Keratinocyte (primary cell): Measurements from ENCODE around the gene HSPA4L. TPM values are rescaled to one million over a fixed set of nuclear protein-coding genes. Genes with fewer than 3 reads are reported as not detected.

Source experiments
- DNase-seq: peaks from one replicate; pipeline ENCODE4 v3.0.0-alpha.2; 2011; ENCODE audit warnings: low read depth, missing footprints, low spot score
- FAIRE-seq: peaks from 2 replicates; lab custom pipeline; 2011; peaks lifted over from hg19 to GRCh38; lab: Jason Lieb, UNC
- H2AFZ ChIP-seq: 2 replicates; pipeline ENCODE4 v1.6.0; 2012; ENCODE audit warnings: low read length, control low read depth, inconsistent platforms; ENCODE audit not compliant: control insufficient read depth
- H3K27ac ChIP-seq: 2 replicates; pipeline ENCODE4 v1.5.1; 2011; ENCODE audit warnings: low read length; ENCODE audit not compliant: control insufficient read depth, insufficient read depth
- H3K27me3 ChIP-seq: 3 replicates; pipeline ENCODE4 v1.6.0; 2011; ENCODE audit warnings: low read length; ENCODE audit not compliant: control insufficient read depth, insufficient read depth; ENCODE audit errors: extremely low read depth
- H3K36me3 ChIP-seq, 2 experiments: 2 replicates in 1 of 2; 3 replicates in 1 of 2; pipeline ENCODE4 v1.5.1; 2011; ENCODE audit warnings: low read length in 2 of 2, mild to moderate bottlenecking in 1 of 2; ENCODE audit not compliant: control insufficient read depth in 2 of 2, insufficient read depth in 2 of 2; ENCODE audit errors: extremely low read depth in 1 of 2
- H3K4me1 ChIP-seq: 3 replicates; pipeline ENCODE4 v1.5.1; 2011; ENCODE audit warnings: low read length; ENCODE audit not compliant: control insufficient read depth, insufficient read depth; ENCODE audit errors: extremely low read depth
- H3K4me2 ChIP-seq: 3 replicates; pipeline ENCODE4 v1.6.0; 2011; ENCODE audit warnings: low read depth, low read length; ENCODE audit not compliant: control insufficient read depth, insufficient read depth; ENCODE audit errors: extremely low read depth
- H3K4me3 ChIP-seq, 3 experiments: fragments of 200-600 bp in 1 of 3; sonication (generic) in 1 of 3; 2 replicates in 2 of 3; 3 replicates in 1 of 3; pipeline ENCODE4 v1.5.1; 2011 to 2016; ENCODE audit warnings: low read length in 3 of 3, mild to moderate bottlenecking in 3 of 3, control low read depth in 2 of 3, inconsistent platforms in 1 of 3, low read depth in 1 of 3, mixed read lengths in 1 of 3, mixed run types in 1 of 3, moderate library complexity in 1 of 3; ENCODE audit not compliant: control insufficient read depth in 2 of 3, insufficient read depth in 2 of 3; ENCODE audit errors: extremely low read depth in 1 of 3
- H3K79me2 ChIP-seq: 2 replicates; pipeline ENCODE4 v1.6.0; 2012; ENCODE audit warnings: low read length; ENCODE audit not compliant: control insufficient read depth, insufficient read depth
- H3K9ac ChIP-seq: 3 replicates; pipeline ENCODE4 v1.6.0; 2011; ENCODE audit warnings: low read length; ENCODE audit not compliant: control insufficient read depth, insufficient read depth; ENCODE audit errors: extremely low read depth
- H3K9me1 ChIP-seq: 3 replicates; pipeline ENCODE4 v1.6.0; 2011; ENCODE audit warnings: low read length; ENCODE audit not compliant: control insufficient read depth, insufficient read depth; ENCODE audit errors: extremely low read depth
- H3K9me3 ChIP-seq: 2 replicates; pipeline ENCODE4 v1.5.1; 2012; ENCODE audit warnings: low read depth, low read length; ENCODE audit not compliant: control insufficient read depth
- H4K20me1 ChIP-seq: 3 replicates; pipeline ENCODE4 v1.6.0; 2011; ENCODE audit warnings: low read length; ENCODE audit not compliant: control insufficient read depth, insufficient read depth; ENCODE audit errors: extremely low read depth
- EZH2 ChIP-seq: IDR thresholded peaks from one replicate; pipeline ENCODE4 v1.6.1; 2012; ENCODE audit warnings: inconsistent platforms, mild to moderate bottlenecking, low read length, moderate library complexity
- dilution Hi-C: fragments of 300-500 bp; cut with MboI; formaldehyde crosslinking; loops from one replicate; pipeline ENCODE4 v1.7.0; 2020; ENCODE audit warnings: low sequenced_read_pairs; ENCODE audit not compliant: extremely low pct_ligation_motif_present
- polyA plus RNA-seq, 5 experiments: library from polyadenylated mRNA; depleted of rRNA in 3 of 5; stranded (reverse) in 3 of 5; stranded (forward) in 1 of 5; unstranded in 1 of 5; fragments of >200 nt; gene quantifications; 1 replicate in 1 of 5; 2 replicates in 3 of 5; 3 replicates in 1 of 5; pipeline versions ENCODE4 v1.2.1 to v1.2.3, GENCODE V29; 2011 to 2012; ENCODE audit warnings: missing spikeins in 2 of 5, low read depth in 1 of 5, low replicate concordance in 1 of 5
- TF ChIP-seq, protein P1 (sequence below), 3 experiments: IDR thresholded peaks in 1 of 3; conservative IDR thresholded peaks in 1 of 3; optimal IDR thresholded peaks in 1 of 3; 2 replicates in 2 of 3; 3 replicates in 1 of 3; pipeline versions ENCODE3 to v1.5.1; 2011; ENCODE audit warnings: low read length in 3 of 3, mild to moderate bottlenecking in 3 of 3, moderate library complexity in 2 of 3, control low read depth in 1 of 3, inconsistent platforms in 1 of 3; ENCODE audit not compliant: insufficient read depth in 2 of 3; ENCODE audit errors: extremely low read depth in 1 of 3

The HSPA4L gene
- polyA plus RNA-seq, 1 donor (not counting 4 experiments of a cell fraction or from before 2014, with no cell fraction given), result 25.4 TPM

DNA sequence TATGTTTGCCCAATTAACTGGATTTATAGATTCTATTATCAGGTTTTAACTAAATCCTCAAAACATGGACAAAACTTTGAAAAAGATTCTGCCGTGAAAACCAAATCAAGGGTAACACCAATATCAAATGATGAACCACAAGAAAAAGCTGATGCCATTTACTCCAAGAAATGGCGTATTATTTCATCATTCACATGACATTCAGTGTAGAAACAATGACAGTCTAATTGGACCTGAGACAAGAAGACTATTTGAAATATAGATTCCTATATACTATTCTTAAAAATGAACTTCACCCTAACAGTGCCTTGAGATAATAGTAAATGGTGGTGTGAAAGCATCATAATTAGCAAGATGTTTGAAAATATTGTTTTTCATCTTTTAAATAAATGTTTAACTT is 47.1 kb upstream of the HSPA4L start:
- Histone ChIP-seq H3K4me3 (no peak overlapping the region), H3K4me2 (no peak overlapping the region), H3K79me2 (no peaks in the 10 kb centered on the region), H3K27ac (no peak overlapping the region), H3K9me1 (no peaks in the 10 kb centered on the region), H3K9ac (no peak overlapping the region), H2AFZ (no peak overlapping the region), H3K9me3 (no peaks in the 10 kb centered on the region), H4K20me1 (no peaks in the 10 kb centered on the region), H3K27me3 (no peaks in the 10 kb centered on the region), H3K4me1 (no peaks in the 10 kb centered on the region), H3K36me3 (no peaks in the 10 kb centered on the region)
- FAIRE-seq (no peak), DNase-seq (no peak)
- TF ChIP-seq EZH2, result no peak
- TF ChIP-seq, protein P1, sequence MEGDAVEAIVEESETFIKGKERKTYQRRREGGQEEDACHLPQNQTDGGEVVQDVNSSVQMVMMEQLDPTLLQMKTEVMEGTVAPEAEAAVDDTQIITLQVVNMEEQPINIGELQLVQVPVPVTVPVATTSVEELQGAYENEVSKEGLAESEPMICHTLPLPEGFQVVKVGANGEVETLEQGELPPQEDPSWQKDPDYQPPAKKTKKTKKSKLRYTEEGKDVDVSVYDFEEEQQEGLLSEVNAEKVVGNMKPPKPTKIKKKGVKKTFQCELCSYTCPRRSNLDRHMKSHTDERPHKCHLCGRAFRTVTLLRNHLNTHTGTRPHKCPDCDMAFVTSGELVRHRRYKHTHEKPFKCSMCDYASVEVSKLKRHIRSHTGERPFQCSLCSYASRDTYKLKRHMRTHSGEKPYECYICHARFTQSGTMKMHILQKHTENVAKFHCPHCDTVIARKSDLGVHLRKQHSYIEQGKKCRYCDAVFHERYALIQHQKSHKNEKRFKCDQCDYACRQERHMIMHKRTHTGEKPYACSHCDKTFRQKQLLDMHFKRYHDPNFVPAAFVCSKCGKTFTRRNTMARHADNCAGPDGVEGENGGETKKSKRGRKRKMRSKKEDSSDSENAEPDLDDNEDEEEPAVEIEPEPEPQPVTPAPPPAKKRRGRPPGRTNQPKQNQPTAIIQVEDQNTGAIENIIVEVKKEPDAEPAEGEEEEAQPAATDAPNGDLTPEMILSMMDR (optimal IDR thresholded peaks at IDR 0.05 in 1 of 3, IDR thresholded peaks at IDR 0.05 in 1 of 3, conservative IDR thresholded peaks at IDR 0.05 in 1 of 3; ENCODE audit: extremely low read depth in 1 of 3, insufficient read depth in 2 of 3, low read length in 3 of 3), result no peak
- dilution Hi-C loops, result no loop called here

DNA sequence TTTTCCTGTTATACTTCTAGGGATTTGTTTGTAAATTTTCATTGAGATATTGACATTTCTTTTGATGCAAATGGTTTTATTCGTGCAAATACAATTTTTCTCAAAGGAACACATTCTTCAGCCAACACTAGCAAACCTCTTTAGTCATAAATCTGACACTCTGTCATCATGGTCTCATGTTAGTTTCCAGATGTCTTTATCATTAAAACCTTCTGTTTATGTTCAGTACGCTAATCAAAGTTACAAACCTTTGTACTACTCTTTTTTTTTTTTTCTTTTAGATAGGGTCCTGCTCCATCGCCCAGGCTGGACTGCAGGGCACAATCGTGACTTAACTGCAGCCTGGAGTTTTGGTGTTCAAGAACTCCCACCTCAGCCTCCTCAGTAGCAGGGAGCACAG is 44.8 kb upstream of the HSPA4L start:
- no peak overlapping the region for H3K4me2 ChIP-seq
- H3K9me3 ChIP-seq, result peaks cover 4% of the 10 kb centered on the region
- no peaks in the 10 kb centered on the region for H3K9me1 ChIP-seq
- DNase-seq (no peak), FAIRE-seq (no peak)
- no peak for TF ChIP-seq EZH2
- TF ChIP-seq, protein P1 (optimal IDR thresholded peaks at IDR 0.05 in 1 of 3, IDR thresholded peaks at IDR 0.05 in 1 of 3, conservative IDR thresholded peaks at IDR 0.05 in 1 of 3; ENCODE audit: extremely low read depth in 1 of 3, insufficient read depth in 2 of 3, low read length in 3 of 3), result no peak
- dilution Hi-C loops, result no loop called here
- no peak overlapping the region for H2AFZ ChIP-seq
- no peaks in the 10 kb centered on the region for H4K20me1 ChIP-seq
- no peaks in the 10 kb centered on the region for H3K79me2 ChIP-seq
- H3K27me3 ChIP-seq, result no peaks in the 10 kb centered on the region
- H3K4me1 ChIP-seq, result no peaks in the 10 kb centered on the region
- H3K36me3 ChIP-seq, result no peaks in the 10 kb centered on the region
- H3K27ac ChIP-seq, result no peak overlapping the region
- H3K4me3 ChIP-seq, result no peak overlapping the region
- no peak overlapping the region for H3K9ac ChIP-seq
